ENCODE data around the gene ZNF827. TPM values are rescaled to one million over a fixed set of nuclear protein-coding genes. Genes with fewer than 3 reads are reported as not detected.

Gene ZNF827
- total and polyA plus RNA-seq, 2 experiments from 2014 or later = 7.8 to 17.5 TPM

- no peaks in the 10 kb centered on the region for H3K27me3 ChIP-seq
- no peak overlapping the region for H3K4me3 ChIP-seq
- WGBS (ENCODE audit: low lambda C conversion rate, missing lambda C conversion rate) = 91% methylated on average over 5 of the region's 5 CpGs
- H3K4me1 ChIP-seq (ENCODE audit: insufficient read depth) = peaks cover 6% of the 10 kb centered on the region
- H3K27ac ChIP-seq = no peak overlapping the region
- DNase-seq (ENCODE audit: low spot score) = no peak
- no peak overlapping the region for H2AFZ ChIP-seq
- no peaks in the 10 kb centered on the region for H4K20me1 ChIP-seq (ENCODE audit: insufficient read depth, poor library complexity, severe bottlenecking)
- peaks cover 30% of the 10 kb centered on the region for H3K79me2 ChIP-seq
- no peak overlapping the region for H3K4me2 ChIP-seq
- TF ChIP-seq EZH2 (IDR thresholded peaks at IDR 0.05; ENCODE audit: borderline replicate concordance) (no peak), EZH2phosphoT487 (IDR thresholded peaks at IDR 0.05; ENCODE audit: low read depth, severe bottlenecking, unreplicated experiment) (no peak), CTCF (IDR thresholded peaks at IDR 0.05; ENCODE audit: poor library complexity) (no peak)
- no peaks in the 10 kb centered on the region for H3K36me3 ChIP-seq (replicated peaks; ENCODE audit: insufficient read depth, low read depth)
- H3K9me2 ChIP-seq (replicated peaks; ENCODE audit: insufficient read depth) = no peaks in the 10 kb centered on the region
- H3K9me3 ChIP-seq (ENCODE audit: low read depth) = no peaks in the 10 kb centered on the region
Measured at GRCh38 chr4:145865274-145865941, 73.2 kb downstream of the ZNF827 start.

- WGBS (ENCODE audit: low lambda C conversion rate, missing lambda C conversion rate) = 93% methylated on average over 2 of the region's 2 CpGs
Measured at GRCh38 chr4:145863191-145863590, 75.4 kb downstream of the ZNF827 start.

GRCh38 chr4:145861336-145862318 lies 77.0 kb downstream of the ZNF827 start:
- Histone ChIP-seq H2AFZ (no peak overlapping the region), H3K9me2 (replicated peaks; ENCODE audit: insufficient read depth) (no peaks in the 10 kb centered on the region), H4K20me1 (ENCODE audit: insufficient read depth, poor library complexity, severe bottlenecking) (no peaks in the 10 kb centered on the region), H3K27ac (no peak overlapping the region), H3K9me3 (ENCODE audit: low read depth) (no peaks in the 10 kb centered on the region), H3K4me2 (no peak overlapping the region), H3K27me3 (no peaks in the 10 kb centered on the region), H3K4me3 (no peak overlapping the region), H3K36me3 (replicated peaks; ENCODE audit: insufficient read depth, low read depth) (no peaks in the 10 kb centered on the region), H3K4me1 (ENCODE audit: insufficient read depth) (no peaks in the 10 kb centered on the region), H3K79me2 (peaks cover 32% of the 10 kb centered on the region)
- WGBS (ENCODE audit: low lambda C conversion rate, missing lambda C conversion rate) = 76% methylated on average over 16 of the region's 16 CpGs
- TF ChIP-seq EZH2 (IDR thresholded peaks at IDR 0.05; ENCODE audit: borderline replicate concordance) = no peak
- TF ChIP-seq CTCF (IDR thresholded peaks at IDR 0.05; ENCODE audit: poor library complexity) = no peak
- no peak for TF ChIP-seq EZH2phosphoT487 (IDR thresholded peaks at IDR 0.05; ENCODE audit: low read depth, severe bottlenecking, unreplicated experiment)
- no peak for DNase-seq (ENCODE audit: low spot score)

More at GRCh38 chr4:145863191-145863590, 75.4 kb downstream of the ZNF827 start:
- Histone ChIP-seq H3K27ac (no peak overlapping the region), H3K79me2 (peaks cover 30% of the 10 kb centered on the region), H3K9me3 (ENCODE audit: low read depth) (no peaks in the 10 kb centered on the region), H4K20me1 (ENCODE audit: insufficient read depth, poor library complexity, severe bottlenecking) (no peaks in the 10 kb centered on the region), H3K36me3 (replicated peaks; ENCODE audit: insufficient read depth, low read depth) (no peaks in the 10 kb centered on the region), H3K4me1 (ENCODE audit: insufficient read depth) (no peaks in the 10 kb centered on the region), H3K4me3 (no peak overlapping the region), H2AFZ (no peak overlapping the region), H3K9me2 (replicated peaks; ENCODE audit: insufficient read depth) (no peaks in the 10 kb centered on the region), H3K4me2 (no peak overlapping the region), H3K27me3 (no peaks in the 10 kb centered on the region)
- no peak for DNase-seq (ENCODE audit: low spot score)
- TF ChIP-seq EZH2 (IDR thresholded peaks at IDR 0.05; ENCODE audit: borderline replicate concordance) (no peak), EZH2phosphoT487 (IDR thresholded peaks at IDR 0.05; ENCODE audit: low read depth, severe bottlenecking, unreplicated experiment) (no peak), CTCF (IDR thresholded peaks at IDR 0.05; ENCODE audit: poor library complexity) (no peak)
